HG03097 (cell line): ENCODE results near the gene PBLD.
A peak's percentile ranks its signal among the peaks of the same experiment; 100 is the strongest.

ENCODE experiments used
- ATAC-seq: cut with Tn5 transposase; IDR thresholded peaks from one replicate; pipeline ENCODE4 v1.9.1; 2021; ENCODE audit not compliant: unreplicated experiment, low FRiP score

PBLD gene

DNA sequence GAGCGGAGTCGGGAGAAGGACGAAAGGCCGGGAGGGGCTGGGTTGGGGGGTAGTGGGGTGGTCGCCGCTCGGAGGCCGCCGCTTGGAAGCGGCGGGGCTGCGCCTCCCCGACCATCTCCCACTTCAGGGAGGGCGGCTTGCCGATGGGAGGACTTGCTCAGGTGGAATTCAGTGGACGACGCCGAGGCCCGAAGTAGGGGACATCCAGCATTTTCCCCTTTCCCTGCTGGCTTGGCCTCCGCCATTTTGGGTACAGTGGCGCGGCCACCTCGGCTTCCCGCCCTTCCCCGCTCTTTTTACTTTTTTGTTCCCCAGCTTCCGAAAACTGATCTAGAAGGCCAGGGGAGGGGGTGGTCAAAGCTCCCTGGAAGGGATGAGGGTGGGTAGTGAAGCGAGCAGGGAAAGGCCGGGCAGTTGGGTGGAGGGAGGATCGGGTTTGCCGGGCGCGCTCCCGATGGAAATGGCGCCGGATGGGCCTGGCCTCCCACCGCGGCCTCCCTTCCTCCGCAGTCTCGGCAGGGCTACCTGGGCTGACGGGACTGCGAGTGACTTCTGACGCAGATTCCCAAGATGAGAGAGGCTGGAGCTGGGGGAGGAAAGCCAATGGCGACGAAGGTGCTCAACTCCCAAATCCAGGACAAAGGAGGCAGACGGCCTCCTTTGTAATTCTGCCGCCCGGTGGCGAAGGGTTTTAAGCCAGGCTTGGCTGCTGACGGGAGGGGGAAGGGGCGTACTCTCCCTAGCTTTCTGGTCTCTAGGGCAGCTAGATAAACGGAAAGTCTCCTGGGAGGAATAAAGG lies at the start of gene PBLD:
TSS of gene PBLD (minus strand) at position 670 of the 799 bp plus-strand sequence. CDS start 26,084 bp downstream, outside the sequence.
- peak; percentile 28 for ATAC-seq

DNA sequence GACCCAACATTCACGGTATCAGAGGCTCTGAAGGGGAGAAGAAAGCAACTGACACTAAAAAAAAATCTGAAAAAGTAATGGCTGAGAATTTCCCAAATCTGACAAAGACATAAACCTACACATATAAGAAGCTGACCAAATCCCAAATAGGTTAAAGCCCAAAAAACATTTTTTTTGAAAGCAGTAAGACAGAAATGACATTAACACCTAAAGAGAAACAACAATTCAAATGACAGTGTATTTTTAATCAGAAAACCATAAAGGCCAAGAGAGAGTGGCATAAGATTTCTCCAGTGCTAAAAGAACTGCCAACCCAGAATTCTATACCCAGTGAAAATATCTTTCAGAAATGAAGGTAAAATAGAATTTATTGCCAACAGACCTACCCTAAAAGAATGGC lies 38.9 kb upstream of the PBLD start:
- ATAC-seq = no peak

DNA sequence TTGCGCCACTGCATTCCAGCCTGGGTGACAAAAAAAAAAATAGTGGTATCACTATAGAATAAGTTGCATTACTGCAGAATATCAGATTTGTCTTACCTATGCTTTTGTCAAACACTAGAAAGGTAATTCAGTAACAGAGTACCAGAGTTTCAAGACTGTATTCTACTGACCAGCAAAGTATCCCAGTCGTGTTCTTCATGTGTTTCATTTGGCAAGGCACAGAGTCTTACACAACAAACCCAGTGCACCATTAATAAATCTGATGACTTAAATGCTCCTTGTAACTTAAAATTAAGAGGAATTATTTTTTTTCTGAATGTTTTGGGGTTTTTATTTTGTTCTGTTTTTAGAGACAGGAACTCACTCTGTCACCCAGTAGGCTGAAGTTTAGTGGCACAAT lies 34.4 kb upstream of the PBLD start:
- no peak for ATAC-seq

DNA sequence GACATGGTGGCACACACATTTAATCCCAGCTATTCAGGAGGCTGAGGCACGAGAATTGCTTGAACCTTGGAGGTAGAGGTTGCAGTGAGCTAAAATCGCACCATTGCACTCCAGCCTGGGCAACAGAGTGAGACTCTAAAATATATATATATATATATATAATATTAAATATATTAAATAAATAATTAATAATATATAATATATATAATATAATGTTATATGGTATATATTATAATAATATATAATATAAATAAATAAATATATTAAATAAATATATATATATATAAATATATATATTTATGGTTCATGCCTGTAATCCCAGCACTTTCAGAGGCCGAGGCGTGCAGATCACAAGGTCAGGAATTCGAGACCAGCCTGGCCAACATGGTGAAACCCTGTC lies 33.9 kb upstream of the PBLD start:
- ATAC-seq = no peak

DNA sequence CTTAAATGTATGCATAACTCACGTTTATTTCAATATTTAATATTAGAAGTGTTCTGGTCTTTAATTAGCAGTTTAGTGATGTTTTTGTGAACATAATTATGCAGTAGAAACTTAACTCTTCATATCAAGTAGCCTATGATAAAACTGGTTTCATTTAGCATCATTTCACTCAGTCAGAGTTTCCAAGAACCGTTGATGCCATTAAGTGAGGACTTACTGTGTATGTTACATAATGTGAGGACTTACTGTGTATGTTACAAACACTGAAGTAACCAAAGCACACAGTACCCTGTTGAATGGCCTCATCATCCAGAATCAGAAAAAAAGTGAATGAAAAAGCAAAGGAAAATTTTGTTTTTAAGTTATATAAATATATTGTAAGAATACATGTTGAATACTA lies 32.9 kb upstream of the PBLD start:
- no peak for ATAC-seq

DNA sequence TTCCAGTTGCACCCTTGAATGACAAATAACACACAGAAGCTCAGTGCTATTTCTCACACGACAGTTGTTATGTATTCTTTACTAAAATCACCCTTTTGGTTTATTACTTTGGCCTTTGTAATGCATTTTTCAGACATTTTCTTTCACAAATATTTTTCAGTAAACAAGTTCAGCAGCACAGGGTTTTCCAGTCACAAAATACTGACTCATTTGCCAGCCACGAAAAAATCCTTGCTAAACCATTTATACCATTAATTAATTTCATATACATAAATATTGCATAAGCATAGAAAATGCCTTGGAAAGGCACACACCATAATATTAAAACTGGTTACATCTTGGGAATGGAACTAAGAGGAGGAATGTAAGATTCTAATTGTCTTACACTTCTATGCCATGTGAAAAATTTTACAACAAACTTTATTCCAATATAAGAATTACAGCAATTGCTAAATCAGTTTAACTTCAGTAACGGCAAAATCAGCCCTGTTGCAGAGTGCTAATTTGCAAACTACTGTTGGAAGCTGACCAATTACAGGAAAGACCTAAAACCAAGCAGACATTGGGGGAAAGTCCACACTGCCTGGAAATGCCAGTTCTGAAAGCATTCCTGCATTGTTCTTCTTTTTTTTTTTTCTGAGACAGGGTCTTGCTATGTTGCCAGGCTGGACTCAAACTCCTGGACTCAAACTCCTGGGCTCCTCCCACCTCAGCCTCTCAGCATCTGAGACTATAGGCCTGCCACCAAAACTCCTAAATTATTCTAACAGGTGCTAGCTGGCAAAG lies 31.6 kb upstream of the PBLD start:
- no peak for ATAC-seq

DNA sequence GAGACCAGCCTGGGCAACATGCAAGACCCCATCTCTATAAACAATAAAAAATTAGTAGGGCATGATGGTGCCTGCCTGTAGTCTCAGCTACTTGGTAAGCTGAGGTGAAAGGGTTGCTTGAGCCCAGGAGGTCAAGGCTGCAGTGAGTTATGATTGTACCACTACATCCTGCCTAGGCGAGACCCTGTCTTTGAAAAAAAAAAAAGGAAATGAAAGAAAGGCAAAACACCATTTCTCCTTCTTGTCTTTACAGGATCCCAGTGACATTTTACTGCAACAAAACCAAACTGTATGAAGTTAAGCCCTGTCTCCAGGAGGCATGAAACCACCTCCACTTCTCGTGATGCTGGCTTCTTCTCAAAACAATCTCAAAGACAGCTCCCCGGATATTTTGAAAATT lies 29.9 kb upstream of the PBLD start:
- ATAC-seq = no peak

DNA sequence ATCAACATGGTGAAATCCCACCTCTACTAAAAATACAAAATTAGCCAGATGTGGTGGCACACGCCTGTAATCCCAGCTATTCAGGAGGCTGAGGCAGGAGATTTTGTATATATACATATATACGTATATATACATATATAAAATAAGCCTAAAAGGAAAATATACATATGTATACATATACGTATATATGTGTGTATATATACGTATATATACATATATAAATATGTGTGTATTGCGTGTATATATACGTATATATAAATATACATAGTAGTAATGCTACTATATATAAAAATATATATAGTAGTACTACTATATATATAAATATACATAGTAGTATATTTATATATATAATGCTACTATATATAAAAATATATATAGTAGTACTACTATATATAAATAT lies 26.5 kb upstream of the PBLD start:
- no peak for ATAC-seq

DNA sequence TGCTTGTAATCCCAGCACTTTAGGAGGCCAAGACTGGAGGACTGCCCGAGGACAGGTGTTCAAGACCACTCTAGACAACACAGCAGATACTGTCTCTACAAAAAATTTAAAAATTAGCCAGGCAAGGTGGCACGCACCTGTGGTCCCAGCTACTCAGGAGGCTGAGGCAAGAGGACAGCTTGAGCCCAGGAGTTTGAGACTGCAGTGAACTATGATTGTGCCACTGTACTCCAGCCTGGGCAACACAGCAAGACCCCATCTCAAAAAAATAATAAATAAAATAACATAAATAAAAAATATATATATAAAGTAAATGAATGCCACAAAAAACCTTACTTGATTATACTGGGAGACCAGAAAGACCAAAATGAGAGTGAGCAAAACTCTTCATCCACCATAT lies 20.8 kb upstream of the PBLD start:
- ATAC-seq = no peak

DNA sequence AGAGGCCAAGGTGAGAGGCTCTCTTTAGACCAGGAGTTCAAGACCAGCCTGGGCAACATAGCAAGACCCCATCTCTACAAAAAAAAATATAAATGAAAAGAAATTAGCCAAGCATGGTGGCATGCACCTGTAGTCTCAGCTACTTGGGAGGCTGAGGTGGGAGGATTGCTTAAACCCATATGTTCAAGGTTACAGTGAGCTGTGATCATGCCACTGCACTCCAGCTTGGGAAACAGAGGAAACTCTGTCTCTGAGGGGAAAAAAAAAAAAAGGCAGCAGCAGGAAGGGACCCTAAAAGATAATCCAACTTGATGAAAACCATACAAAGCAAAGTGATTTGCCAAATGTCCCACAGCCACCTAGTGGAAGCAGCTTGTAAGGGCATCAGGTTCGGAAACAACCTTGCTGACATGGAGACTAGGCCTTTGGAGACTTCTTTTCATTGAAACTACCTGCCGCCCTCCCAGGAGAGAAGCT lies 15.6 kb upstream of the PBLD start:
- no peak for ATAC-seq

DNA sequence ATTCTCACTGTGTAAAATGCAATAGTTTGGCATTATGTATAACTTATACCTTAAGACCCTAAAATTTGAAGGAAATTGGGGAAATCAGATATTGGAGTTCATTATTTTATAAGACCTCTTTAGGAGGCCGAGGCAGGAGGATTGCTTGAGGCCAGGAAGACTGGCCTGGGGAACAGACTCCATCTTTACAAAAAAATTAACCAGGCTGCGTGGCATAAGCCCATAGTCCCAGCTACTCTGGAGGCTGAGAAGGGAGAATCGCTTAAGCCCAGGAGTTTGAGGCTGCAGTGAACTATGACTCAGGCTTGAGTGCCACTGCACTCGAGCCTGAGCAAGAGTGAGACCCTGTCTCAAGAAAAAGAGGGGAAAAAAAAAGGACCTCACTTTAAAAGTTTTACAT lies 14.0 kb upstream of the PBLD start:
- no peak for ATAC-seq

DNA sequence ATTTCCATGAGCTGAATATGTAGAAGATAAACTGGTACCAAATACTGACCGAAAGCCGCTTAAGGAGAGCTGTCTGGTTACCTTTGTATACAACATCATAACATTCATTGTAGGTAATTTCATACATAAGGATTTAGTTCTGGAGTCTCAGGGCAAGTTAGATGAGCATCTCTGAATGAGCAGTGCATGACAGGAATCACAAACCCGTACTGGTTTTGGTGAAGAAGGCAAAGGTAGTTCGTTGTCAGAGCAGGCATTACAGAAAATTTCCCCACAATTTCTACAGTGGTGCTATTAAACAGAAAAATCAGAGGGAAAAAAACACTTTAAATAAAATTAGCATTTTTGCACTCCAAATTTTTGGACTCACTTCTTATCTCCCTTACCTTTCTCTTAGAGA lies 12.9 kb upstream of the PBLD start:
- no peak for ATAC-seq

DNA sequence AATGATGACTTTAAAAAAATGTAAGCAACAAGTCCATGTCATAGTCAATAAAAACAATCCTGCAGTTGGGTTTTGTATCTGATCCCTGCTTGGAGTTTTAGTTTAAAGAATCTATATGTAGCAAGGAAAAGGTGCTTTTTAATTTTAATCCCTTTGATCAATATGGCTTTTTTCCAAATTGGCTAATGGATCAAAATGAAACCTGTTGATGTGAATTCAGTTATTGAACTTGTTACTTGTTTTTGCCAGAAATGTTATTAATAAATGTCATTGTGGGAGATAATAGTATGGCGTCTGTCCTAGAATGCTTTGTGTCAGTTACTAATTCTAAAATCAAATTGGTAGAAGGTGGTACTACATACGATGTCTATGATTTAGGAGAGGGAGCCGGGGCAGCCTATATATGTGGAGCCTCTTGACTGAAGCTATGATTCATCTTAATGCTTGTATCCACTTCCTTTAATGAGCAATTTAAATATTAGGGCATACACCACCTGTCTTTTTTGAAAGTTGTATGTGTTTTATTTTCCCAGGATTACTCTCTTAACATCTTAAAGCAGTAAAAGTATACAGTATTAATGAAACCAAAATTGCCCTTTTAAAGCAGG lies 10.3 kb upstream of the PBLD start:
- ATAC-seq = no peak

DNA sequence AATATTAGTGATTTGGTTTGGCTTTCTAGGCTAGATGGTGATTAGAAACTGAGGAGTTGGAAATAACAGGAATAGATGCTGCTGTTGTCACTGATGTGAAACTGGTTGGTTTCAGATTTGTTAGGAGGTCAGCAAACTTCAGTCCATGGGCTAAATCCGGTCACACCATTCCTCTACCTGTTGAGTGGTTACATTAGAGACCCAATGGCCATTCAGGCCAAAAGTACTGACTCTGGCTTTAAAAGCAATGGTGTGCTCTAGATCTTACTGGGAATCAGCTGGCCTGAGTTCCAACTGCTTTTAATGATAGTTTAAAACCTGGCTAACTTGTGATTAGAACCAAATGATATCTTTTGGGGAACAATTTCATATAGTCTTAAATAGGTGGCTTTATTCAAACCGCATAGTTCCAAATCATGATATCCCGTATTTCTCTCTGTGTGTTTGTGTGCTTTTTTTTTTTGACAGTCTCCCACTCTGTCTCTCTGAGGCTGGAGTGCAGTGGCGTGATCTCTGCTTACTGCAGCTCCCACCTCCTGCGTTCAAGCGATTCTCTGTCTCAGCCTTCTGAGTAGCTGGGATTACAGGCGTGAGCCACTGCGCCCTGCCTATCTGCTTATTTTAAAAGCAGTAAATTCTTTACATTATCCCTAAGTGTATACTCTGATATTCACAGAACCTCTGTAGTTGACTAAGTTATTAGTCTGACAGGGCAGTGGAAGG lies 7.8 kb upstream of the PBLD start:
- ATAC-seq = no peak

DNA sequence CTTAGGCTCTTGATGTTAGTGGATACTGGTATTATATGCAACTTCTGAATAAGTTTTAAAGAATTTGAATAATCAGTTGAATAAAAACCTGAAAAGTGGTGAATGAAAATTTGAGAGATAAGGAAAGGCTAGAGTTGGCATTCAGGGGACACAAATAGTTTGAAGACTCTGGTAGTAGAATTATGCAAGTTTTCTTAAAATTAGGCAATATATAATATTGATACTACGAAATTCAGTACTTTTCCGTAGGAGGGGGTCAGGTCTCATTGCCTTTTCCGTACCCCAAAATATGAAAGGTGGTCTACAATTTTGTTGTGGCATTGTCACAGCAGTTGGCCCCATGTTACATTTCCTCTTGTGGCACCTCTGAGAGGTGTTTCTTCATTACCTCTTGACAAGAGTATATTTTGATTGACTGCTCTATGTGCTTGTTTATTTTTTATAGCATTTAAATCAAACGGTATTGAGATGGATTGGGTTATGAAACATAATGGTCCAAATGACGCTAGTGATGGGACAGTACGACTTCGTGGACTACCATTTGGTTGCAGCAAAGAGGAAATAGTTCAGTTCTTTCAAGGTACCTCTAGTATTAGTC lies 4.1 kb upstream of the PBLD start:
- ATAC-seq = no peak

DNA sequence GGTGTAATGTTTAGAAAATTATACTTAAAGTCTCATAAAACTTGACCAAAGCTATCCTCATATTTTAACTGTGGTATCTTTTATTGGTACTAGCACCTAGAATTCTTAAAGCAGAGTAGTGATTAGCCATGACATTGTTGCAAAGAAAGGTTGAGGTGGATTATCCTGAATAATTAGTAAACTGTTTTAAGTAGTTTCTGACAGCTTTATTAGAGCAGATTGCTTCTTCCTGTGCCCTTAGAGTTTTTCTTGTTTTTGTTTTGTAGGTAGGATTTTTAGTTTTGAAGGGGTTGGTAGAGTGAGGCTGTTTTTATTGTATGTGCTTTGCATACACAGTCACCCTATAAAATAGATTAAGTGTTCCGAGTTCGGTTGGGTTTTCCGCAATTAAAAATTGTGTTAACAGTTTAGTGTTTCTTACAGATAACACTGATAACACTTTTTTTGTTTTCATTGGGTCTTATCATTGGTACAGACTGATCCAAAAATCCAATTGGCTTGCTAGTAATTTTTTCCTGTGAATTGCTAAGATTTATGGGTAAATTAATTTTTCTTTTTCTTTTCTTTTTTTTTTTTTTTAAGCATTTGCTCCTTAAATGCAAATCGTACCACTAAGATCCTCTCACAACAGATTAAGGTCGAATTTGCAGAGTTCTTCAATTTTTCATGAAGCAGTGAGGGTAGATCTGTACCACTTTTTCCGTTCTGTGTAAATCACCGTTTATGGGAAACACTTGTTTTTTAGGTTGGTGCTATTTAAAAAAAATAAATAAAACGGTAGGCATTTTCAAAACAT lies 2.1 kb upstream of the PBLD start:
- no peak for ATAC-seq

DNA sequence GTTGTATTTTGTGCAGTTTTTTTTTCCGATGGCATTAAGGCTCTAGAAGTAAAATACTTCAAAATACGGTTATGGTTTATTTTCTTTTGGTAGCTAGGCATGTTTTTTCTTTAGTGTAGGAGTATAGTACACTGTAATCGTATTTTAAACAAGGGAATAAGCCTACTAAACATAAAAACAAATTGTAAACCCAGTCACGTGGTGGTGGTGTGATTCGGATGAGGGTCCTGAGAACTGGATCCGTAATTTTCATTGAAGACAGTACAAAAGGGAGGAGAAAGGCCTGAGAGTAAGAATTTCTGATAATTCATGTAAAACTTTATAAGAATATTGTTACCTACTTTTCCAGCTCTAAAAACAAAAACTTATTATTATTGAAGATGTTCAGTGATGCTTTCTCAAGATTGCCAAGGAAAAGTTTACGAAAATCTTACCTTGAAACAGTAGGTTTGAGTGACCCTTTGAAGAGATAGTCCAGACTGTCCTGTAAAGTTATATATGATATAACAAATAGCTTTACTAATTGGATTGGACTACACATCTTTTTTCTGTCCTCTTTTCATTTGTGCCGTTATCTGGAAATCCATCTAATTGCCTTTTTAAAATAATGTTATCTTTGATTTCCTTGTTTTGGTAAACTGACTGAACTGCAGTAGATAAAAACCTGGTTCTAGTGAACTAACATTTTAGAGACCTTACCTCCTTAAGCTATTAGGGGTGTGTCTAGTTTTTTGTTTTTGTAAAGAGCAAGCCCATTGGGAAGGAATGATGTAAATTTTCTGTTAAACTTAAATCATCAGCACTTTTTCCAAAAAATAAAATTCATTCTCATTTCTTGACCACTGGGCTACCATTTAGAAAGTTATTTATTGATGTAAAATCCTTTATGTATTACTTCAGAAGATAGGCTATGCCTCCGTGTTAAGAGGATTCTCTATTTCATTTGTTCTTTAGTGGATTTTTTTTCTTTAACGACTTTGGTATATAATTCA lies 1.0 kb upstream of the PBLD start:
- ATAC-seq = no peak

DNA sequence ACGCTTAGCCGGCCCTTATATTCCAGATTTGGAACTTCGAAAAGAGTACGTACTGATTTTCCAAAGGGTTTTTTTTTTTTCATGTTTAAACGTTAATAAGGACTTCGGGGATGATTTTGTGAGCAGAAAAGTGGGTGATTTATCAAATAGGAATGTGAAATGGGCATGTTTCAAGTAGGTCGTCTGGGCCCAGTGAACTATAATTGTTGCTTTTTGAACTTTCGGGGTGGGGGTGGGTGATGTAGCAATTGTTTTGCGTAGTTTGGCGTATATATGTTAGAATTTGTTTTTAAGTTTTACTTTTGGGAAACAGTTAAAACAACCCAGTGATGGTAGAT lies 299 bp upstream of the PBLD start:
- no peak for ATAC-seq
